Hepatic stellate cell (primary cell): ENCODE results near the gene AQP5.

Source experiments
- DNase-seq: peaks from one replicate; pipeline ENCODE4 v3.0.0; 2011; ENCODE audit warnings: low spot score

AQP5 gene

DNA sequence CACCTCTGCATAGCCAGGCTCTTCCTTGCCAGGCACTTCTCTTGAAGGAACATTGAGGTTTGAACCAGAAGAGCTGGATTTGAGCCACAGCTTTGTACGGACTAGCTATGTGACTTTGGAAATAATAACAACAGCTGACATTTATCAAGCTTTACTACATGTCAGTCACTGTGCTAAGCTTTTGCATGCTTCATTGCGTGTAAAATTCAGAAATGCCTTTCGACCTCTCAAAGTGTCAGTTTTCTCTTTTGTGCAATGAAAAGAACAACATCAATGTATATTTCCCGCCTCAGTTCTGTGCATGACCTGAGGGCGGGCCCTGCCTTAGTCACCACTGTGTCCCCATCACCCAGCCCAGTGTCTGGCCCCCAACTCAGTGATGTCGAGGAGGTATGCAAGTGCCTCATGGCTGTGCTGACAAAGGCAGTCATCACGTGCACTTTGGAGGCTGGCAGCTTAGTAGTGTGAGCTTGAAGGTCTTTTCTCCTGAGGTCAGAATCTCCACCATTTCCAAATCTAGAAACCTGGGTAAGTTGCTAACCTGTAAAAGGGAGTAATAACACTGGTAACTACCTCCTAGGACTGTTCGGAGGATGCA lies 29.0 kb upstream of the AQP5 start:
- DNase-seq, result no peak

DNA sequence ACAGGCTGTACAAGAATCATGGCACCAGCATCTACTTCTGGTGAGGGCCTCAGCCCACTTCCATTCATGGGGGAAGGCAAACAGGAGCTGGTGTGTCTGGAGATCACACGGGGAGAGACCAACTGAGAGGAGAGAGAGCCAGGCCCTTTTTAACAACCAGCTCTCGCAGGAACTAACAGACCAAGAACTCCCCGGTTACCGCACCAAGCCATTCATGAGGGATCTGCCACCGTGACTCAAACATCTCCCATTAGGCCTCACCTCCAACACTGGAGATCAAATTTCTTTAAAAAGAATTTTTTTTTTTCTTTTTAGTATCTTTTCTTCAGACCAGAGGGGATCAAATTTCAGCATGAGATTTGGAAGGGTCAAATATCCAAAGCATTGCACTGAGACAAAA lies 27.9 kb upstream of the AQP5 start:
- DNase-seq, result no peak

DNA sequence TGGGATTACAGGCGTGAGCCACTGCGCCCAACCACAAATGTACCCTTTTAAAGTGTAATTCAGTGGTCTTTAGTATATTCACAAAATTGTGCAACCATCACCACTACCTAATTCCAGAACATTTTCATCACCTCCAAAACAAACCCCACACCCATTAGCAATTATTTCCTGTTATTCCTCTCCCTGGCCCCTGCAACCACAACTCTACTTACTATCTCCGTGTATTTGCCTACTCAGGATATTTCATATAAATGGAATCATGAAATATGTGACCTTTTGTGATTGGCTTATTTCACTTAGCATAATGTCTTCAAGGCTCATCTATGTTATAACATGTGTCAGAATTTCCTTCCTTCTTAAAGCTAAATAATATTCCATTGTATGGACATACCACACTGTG lies 27.2 kb upstream of the AQP5 start:
- no peak for DNase-seq

GRCh38 chr12:49936925-49937324 lies 24.7 kb upstream of the AQP5 start:
- DNase-seq, result no peak

DNA sequence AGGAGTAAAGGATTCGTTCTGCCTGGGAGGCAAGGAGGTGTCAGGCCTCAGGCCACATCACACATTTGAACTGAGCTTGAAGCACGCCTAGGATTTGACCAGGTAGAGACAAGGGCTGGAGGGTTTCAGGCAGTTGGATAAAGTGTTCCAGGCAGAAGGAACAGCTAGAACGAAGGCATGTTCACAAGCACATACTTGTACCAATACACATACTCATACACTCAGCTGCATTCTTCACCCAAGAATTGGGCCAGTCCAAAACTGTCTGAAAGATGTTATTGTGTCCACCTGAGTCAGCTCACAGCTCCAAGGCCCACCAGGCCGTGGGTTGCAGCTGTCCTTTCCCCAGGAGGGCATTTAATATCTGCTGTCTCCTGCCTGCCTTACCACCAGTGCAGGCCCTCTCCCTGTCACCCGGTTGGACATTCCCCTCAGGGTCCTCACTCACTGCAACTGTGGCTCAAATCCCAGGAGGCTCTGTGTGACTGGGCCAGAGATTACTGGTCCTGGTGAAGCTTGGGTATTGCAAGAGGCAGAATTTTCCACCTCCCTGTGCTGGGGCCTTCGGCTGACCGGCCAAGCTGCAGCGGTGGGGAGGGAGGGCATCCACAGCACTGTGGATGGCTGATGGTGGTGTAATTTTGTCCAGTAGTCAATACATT lies 23.9 kb upstream of the AQP5 start:
- no peak for DNase-seq

- no peak for DNase-seq
Measured at GRCh38 chr12:49939307-49939706, 22.4 kb upstream of the AQP5 start.

DNA sequence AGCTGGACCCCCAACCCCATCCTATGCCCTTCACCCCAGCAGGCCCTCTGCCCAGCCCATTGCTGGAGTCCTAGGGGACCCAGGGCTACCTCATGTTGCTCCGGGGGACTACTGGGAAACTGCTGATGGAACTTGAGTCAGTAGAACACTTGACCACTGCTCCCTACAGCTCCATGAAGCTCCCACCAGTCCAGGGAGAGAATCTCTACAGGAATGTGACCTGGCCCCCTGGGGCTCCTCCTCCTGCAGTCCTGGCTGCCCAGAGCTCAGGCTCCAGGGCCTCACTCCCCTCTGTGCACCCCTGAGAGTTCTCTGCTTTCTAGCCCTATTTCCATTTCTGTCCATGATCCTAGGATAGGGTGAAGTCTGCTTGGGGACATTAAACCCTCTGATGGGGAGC lies 22.0 kb upstream of the AQP5 start:
- no peak for DNase-seq

- no peak for DNase-seq
Measured at GRCh38 chr12:49941556-49942511, 19.8 kb upstream of the AQP5 start.

- DNase-seq, result no peak
Measured at GRCh38 chr12:49942512-49942893, 19.2 kb upstream of the AQP5 start.

GRCh38 chr12:49942921-49943624 lies 18.6 kb upstream of the AQP5 start:
- DNase-seq, result no peak

DNA sequence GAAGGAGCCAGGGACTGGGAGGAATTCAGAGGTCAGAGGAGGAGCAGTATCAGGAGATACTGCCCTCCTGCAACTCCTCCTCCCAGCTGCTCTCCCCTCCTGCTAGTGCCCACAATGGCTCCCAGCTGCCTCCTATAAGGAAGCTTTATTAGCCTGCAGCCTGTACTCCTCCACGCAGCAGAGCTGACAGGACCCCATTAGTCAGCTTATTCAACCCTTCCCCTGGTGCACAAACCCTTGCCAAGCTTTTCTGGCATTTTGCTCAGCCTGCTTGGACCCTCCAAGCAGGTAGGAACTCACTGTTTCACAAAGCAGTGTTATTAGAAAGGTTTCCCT lies 18.1 kb upstream of the AQP5 start:
- DNase-seq, result no peak

GRCh38 chr12:49944046-49944445 lies 17.6 kb upstream of the AQP5 start:
- DNase-seq, result no peak

- DNase-seq, result no peak
Measured at GRCh38 chr12:49944718-49945117, 17.0 kb upstream of the AQP5 start.

GRCh38 chr12:49945394-49946080 lies 16.1 kb upstream of the AQP5 start:
- DNase-seq, result peak; percentile 91

GRCh38 chr12:49946086-49946485 lies 15.6 kb upstream of the AQP5 start:
- DNase-seq, result no peak

DNA sequence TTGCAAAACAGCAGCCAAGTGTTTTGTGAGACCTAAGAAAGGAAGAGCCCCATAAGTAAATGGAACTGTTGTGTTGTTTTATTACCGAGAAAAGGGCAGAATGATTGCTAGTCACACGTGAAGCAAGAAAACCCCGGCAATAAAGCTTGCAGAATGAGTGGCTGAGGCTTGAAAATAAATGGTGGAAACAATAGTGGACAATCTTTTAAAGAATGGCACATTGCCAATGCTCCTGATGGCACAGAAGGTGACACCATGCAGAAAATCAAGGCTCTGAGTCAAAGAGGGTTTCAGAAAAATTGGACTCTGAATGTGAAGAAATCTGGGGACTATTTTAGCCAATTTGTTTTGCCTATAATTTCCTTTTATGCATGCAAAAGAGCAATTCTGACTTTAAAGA lies 15.2 kb upstream of the AQP5 start:
- DNase-seq, result no peak

DNA sequence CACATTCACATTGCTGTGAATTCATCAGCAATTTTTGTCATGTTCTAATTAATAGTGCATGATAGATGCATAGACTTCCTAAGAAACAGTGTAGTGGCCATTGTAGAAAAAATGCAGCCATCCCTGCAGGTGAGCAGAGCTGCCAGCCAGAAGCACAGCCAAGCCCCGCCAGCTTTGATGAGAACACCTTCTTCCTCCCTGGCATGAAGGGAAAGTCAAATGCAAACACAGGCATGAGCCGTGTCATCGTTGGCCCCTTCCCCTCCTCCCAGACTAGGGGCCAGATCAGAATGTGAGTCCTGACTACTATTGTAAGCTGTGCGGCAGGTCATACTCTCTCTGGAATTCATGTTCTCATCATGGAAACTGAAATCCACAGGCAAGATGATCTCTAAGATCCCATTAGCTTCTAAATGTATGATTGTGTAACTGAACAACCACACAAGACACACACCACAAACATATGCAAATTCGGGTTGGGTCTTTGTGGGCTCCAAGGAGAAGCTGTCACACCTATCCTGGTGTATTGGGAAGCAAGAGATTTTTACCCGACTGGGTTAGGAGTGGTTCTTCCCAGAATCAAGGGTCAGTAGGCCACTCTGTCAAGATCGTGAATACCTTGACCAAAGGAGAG lies 14.0 kb upstream of the AQP5 start:
- DNase-seq, result no peak

DNA sequence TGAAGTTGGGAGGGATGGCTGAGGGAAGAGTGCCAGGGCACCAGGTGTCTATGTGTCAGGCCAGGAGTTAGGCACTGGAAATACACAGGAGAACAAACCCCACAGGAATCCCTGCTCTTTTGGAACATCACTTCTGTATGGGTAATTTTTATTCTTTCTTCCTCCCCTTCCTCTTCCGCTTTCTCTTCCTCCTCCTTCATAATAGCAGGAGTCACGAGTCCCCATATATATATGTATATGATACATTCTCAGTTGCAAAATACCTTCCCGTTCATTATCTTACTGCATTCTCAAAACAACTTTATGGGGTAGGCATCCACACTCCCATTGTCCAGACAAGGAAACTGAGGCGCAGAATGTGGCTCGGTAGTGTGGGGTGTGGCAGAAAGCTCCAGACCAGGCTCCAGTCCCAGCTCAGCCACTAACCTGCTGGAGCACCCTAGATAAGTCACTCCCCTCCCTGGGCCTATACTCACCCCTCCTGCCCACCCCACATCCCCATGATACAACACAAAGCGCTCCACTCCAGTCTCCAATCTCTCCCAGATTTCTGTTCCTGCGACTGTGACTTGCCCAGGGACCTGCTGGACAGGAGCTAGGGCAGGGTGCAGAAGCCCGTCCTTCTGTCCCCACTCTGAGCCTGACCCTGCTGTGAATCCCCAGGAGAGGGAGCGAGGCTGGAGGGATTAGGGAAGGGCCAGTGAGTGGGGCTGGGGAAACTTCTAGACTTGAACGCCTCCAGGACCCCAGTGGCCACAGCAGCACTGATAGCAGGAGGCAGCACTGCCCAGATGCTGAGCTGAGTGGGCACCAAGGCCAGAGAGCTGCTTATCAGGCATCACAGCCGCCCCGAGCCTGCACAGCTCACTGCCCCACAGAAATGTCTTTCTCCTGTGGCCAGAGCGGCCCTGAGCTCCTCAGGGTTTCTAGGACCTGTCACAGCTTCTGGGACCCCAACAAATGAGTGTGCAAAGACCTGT lies 12.5 kb upstream of the AQP5 start:
- no peak for DNase-seq

GRCh38 chr12:49949866-49950265 lies 11.8 kb upstream of the AQP5 start:
- no peak for DNase-seq
